Measurements from ENCODE around the gene HSPA4L. TPM values are rescaled to one million over a fixed set of nuclear protein-coding genes. Genes with fewer than 3 reads are reported as not detected.

HSPA4L gene
- total RNA-seq, 1 experiment from 2014 or later = 6.9 TPM

DNA sequence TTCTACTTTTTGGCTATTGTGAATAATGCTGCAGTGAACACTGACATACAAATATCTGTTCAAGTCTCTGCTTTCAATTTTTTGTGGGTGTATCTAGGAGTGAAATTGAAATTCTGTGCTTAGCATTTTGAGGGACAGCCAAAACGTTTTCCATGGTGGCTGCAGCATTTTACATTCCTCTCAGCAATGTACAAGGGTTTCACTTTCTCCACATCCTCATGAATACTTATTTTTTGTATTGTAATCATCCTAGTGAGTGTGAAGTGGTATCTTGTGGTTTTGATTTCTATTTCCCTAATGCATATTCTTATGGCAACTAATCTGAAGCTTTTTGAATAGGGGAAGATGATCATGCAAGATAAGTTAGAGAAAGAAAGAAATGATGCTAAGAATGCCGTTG lies 40.3 kb downstream of the HSPA4L start (continued):
- TF ChIP-seq, protein P1, sequence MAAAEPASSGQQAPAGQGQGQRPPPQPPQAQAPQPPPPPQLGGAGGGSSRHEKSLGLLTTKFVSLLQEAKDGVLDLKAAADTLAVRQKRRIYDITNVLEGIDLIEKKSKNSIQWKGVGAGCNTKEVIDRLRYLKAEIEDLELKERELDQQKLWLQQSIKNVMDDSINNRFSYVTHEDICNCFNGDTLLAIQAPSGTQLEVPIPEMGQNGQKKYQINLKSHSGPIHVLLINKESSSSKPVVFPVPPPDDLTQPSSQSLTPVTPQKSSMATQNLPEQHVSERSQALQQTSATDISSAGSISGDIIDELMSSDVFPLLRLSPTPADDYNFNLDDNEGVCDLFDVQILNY (CRISPR knock-in tag; IDR thresholded peaks at IDR 0.05) = no peak
- TF ChIP-seq HMGA2 (CRISPR knock-in tag; IDR thresholded peaks at IDR 0.05) (no peak), ESRRA (CRISPR knock-in tag; IDR thresholded peaks at IDR 0.05; ENCODE audit: borderline replicate concordance) (no peak), GTF2I (CRISPR knock-in tag; conservative IDR thresholded peaks at IDR 0.05) (no peak), ZNF671 (CRISPR knock-in tag; IDR thresholded peaks at IDR 0.05) (no peak), ELF4 (CRISPR knock-in tag; IDR thresholded peaks at IDR 0.05; ENCODE audit: low read depth) (no peak)
- TF ChIP-seq, protein P2, sequence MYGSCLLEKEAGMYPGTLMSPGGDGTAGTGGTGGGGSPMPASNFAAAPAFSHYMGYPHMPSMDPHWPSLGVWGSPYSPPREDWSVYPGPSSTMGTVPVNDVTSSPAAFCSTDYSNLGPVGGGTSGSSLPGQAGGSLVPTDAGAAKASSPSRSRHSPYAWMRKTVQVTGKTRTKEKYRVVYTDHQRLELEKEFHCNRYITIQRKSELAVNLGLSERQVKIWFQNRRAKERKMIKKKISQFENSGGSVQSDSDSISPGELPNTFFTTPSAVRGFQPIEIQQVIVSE (CRISPR knock-in tag; IDR thresholded peaks at IDR 0.05; ENCODE audit: borderline replicate concordance) = no peak

DNA sequence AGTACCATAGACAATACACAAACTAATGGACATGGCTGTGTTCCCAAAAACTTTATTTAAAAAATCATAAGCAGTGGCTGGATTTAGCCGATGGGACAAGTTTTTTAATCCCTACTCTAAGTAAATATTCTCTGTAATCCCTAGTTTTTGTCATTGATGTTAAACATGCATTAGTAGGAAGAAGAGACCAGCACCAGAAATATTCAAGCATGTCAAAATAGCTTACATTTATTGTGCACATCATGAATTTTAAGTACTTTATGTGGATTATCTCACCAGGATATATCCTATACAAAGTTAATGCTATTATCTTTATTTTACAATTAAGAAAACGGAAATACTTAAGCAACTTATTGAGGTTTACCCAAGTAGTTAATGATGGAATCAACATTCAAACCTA lies 46.0 kb downstream of the HSPA4L start:
- Mint-ChIP-seq H3K27me3 (ENCODE audit: low read depth) (no peaks in the 10 kb centered on the region), H3K27ac (no peak overlapping the region), H3K36me3 (0 out of 2 replicates have a peak, but pooled peaks cover 4% of the 10 kb centered on the region), H3K9me3 (no peaks in the 10 kb centered on the region), H3K4me3 (no peak overlapping the region), H3K4me1 (peaks cover 2% of the 10 kb centered on the region; the same call in 1 of the 2 replicates)
- ChIA-PET POLR2A (no interaction called here), CTCF (no interaction called here)
- DNase-seq (ENCODE audit: low spot score) = no peak
- no peak for TF ChIP-seq PRRX2 (CRISPR knock-in tag; IDR thresholded peaks at IDR 0.05)
- no peak for TF ChIP-seq NR3C1 (CRISPR knock-in tag; conservative IDR thresholded peaks at IDR 0.05; ENCODE audit: low read depth)
- TF ChIP-seq CREM (CRISPR knock-in tag; IDR thresholded peaks at IDR 0.05) = no peak
- TF ChIP-seq, protein P1 (CRISPR knock-in tag; IDR thresholded peaks at IDR 0.05) = no peak
- TF ChIP-seq HMGA2 (CRISPR knock-in tag; IDR thresholded peaks at IDR 0.05) = no peak
- TF ChIP-seq SMAD4 (CRISPR knock-in tag; IDR thresholded peaks at IDR 0.05) = no peak
- no peak for ATAC-seq

DNA sequence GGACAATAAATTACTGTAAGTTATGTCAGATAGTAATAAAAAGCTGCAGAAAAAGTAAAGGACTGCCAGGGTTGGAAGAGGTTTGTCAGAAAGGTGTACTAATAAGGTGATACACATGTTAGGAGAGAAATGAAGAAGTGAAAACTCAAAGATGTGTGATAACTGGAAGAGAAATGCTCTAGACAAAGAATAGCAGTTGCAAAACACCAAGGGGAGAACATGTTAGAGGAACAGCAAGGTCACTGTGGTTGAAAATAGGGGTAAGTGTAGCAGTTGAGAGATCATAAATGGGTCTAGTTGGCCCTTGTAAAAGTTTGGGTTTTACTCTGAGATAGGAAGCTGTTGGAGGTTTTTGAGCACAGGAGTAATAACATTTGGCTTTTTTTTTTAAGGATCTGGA lies 46.9 kb downstream of the HSPA4L start:
- ATAC-seq (no peak), DNase-seq (ENCODE audit: low spot score) (no peak)
- H3K4me1 Mint-ChIP-seq = peaks cover 2% of the 10 kb centered on the region; the same call in 1 of the 2 replicates
- ChIA-PET CTCF (no interaction called here), POLR2A (interaction anchor here (0.8 kb wide), 1 partner anchor 85 kb away, joined by 3 read pairs; no protein-coding TSS in a partner anchor)
- no peak overlapping the region for H3K4me3 Mint-ChIP-seq
- H3K27me3 Mint-ChIP-seq (ENCODE audit: low read depth) = no peaks in the 10 kb centered on the region
- no peak overlapping the region for H3K27ac Mint-ChIP-seq
- TF ChIP-seq ZNF416 (CRISPR knock-in tag; IDR thresholded peaks at IDR 0.05) = no peak
- no peak for TF ChIP-seq JAZF1 (CRISPR knock-in tag; IDR thresholded peaks at IDR 0.05)
- TF ChIP-seq MYBL2 (CRISPR knock-in tag; IDR thresholded peaks at IDR 0.05) = no peak
- TF ChIP-seq FOXK1 (CRISPR knock-in tag; IDR thresholded peaks at IDR 0.05) = no peak
- TF ChIP-seq, protein P3, sequence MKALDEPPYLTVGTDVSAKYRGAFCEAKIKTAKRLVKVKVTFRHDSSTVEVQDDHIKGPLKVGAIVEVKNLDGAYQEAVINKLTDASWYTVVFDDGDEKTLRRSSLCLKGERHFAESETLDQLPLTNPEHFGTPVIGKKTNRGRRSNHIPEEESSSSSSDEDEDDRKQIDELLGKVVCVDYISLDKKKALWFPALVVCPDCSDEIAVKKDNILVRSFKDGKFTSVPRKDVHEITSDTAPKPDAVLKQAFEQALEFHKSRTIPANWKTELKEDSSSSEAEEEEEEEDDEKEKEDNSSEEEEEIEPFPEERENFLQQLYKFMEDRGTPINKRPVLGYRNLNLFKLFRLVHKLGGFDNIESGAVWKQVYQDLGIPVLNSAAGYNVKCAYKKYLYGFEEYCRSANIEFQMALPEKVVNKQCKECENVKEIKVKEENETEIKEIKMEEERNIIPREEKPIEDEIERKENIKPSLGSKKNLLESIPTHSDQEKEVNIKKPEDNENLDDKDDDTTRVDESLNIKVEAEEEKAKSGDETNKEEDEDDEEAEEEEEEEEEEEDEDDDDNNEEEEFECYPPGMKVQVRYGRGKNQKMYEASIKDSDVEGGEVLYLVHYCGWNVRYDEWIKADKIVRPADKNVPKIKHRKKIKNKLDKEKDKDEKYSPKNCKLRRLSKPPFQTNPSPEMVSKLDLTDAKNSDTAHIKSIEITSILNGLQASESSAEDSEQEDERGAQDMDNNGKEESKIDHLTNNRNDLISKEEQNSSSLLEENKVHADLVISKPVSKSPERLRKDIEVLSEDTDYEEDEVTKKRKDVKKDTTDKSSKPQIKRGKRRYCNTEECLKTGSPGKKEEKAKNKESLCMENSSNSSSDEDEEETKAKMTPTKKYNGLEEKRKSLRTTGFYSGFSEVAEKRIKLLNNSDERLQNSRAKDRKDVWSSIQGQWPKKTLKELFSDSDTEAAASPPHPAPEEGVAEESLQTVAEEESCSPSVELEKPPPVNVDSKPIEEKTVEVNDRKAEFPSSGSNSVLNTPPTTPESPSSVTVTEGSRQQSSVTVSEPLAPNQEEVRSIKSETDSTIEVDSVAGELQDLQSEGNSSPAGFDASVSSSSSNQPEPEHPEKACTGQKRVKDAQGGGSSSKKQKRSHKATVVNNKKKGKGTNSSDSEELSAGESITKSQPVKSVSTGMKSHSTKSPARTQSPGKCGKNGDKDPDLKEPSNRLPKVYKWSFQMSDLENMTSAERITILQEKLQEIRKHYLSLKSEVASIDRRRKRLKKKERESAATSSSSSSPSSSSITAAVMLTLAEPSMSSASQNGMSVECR (CRISPR knock-in tag; IDR thresholded peaks at IDR 0.05; ENCODE audit: borderline replicate concordance) = no peak
- 0 out of 2 replicates have a peak, but pooled peaks cover 2% of the 10 kb centered on the region for H3K36me3 Mint-ChIP-seq
- no peaks in the 10 kb centered on the region for H3K9me3 Mint-ChIP-seq
